Aorta (tissue), 5 donors: ENCODE data around the gene GDPD2. TPM values are rescaled to one million over a fixed set of nuclear protein-coding genes. Genes with fewer than 3 reads are reported as not detected.

Source experiments
- ATAC-seq: fragments of 200-7000 bp; cut with Tn5 transposase; one replicate; pipeline ENCODE4 v1.9.1; 2022; ENCODE audit warnings: moderate library complexity; ENCODE audit not compliant: low FRiP score
- DNase-seq, 2 donors: peaks; one replicate each; pipeline ENCODE4 v3.0.0-alpha.2; 2020
- H3K27ac ChIP-seq, 2 donors: one replicate each; pipeline ENCODE4 v1.5.1; 2013; ENCODE audit warnings: low read length in 2 of 2, mild to moderate bottlenecking in 2 of 2, moderate library complexity in 2 of 2, control low read depth in 1 of 2, inconsistent platforms in 1 of 2, low read depth in 1 of 2
- H3K27me3 ChIP-seq, 2 donors: one replicate each; pipeline ENCODE4 v1.6.1; 2013; ENCODE audit warnings: control low read depth in 1 of 2, low read length in 1 of 2, mild to moderate bottlenecking in 1 of 2, moderate library complexity in 1 of 2; ENCODE audit not compliant: insufficient read depth in 2 of 2, control insufficient read depth in 1 of 2
- H3K36me3 ChIP-seq, 2 donors: one replicate each; pipeline ENCODE4 v1.6.1; 2013; ENCODE audit warnings: control low read depth in 1 of 2, low read length in 1 of 2, mild to moderate bottlenecking in 1 of 2; ENCODE audit not compliant: insufficient read depth in 2 of 2, control insufficient read depth in 1 of 2
- H3K4me1 ChIP-seq, 2 donors: one replicate each; pipeline ENCODE4 v1.6.1; 2013; ENCODE audit warnings: low read length in 2 of 2, control low read depth in 1 of 2, mild to moderate bottlenecking in 1 of 2, moderate library complexity in 1 of 2; ENCODE audit not compliant: insufficient read depth in 2 of 2, control insufficient read depth in 1 of 2
- H3K4me3 ChIP-seq, 2 donors: one replicate each; pipeline ENCODE4 v1.5.1; 2013; ENCODE audit warnings: low read length in 2 of 2, control low read depth in 1 of 2, mild to moderate bottlenecking in 1 of 2
- H3K9me3 ChIP-seq: one replicate; pipeline ENCODE4 v1.6.1; 2013; ENCODE audit warnings: mild to moderate bottlenecking, low read length; ENCODE audit not compliant: control insufficient read depth
- WGBS, 2 donors: extraction: QIAGEN DNeasy Blood & Tissue Kit; methylation state at CpG; one replicate each; pipeline ENCODE4 v1.1.7; 2013; 5-methylcytosine and 5-hydroxymethylcytosine counted together
- intact Hi-C, 2 donors: fragments of 100-400 bp; cut with DNase I; formaldehyde crosslinking; loops; one replicate each; pipeline versions ENCODE4 v1.14.2 to v1.15.0; 2022
- polyA plus RNA-seq, 2 donors: library from polyadenylated mRNA; stranded (reverse); fragments of 200-250 nt; gene quantifications; one replicate each; pipeline ENCODE4 v1.2.3, GENCODE V29; 2013
- total RNA-seq, 2 donors: library from RNA; stranded (reverse); fragmentation: NEBNext Ultra II Directional; extraction: Animal tissue kit (Norgen Biotek cat#: 25700); gene quantifications; one replicate each; pipeline ENCODE4 v1.2.1, GENCODE V29; 2021
- donor health status: healthy with polysubstance abuse.
- donor health status: Bipolar disorder and iron deficiency.
- donor health status: DM: no; HTN: no; CAD: no.
- donor health status: DM: no; HTN: no; CAD: no.
- donor health status: DM: yes; HTN: yes; CAD: no.

The GDPD2 gene
- total and polyA plus RNA-seq, 4 donors, result 1.0 TPM; not detected in 3

GRCh38 chrX:70434352-70434866, 11.3 kb downstream of the GDPD2 start:
- intact Hi-C loops, result loop anchor here in 1 of 2 donors (5.0 kb wide), 1 partner anchor 147 kb away; the partner anchor contains the start of gene PDZD11
- H3K36me3 ChIP-seq, result no peaks in the 10 kb centered on the region
- H3K4me1 ChIP-seq, result no peaks in the 10 kb centered on the region
- H3K27ac ChIP-seq, result peak overlapping the region; percentile 47 to 98
- peak overlapping the region; percentile 55 to 67 for H3K4me3 ChIP-seq
- ATAC-seq (peak; percentile 92), DNase-seq (peak; percentile 91 to 94)
- WGBS, 2 donors, result 0 to 32% methylated on average over 39 to 45 of the region's 45 CpGs
- no peaks in the 10 kb centered on the region for H3K27me3 ChIP-seq
- no peaks in the 10 kb centered on the region for H3K9me3 ChIP-seq

GRCh38 chrX:70434914-70435586, 11.9 kb downstream of the GDPD2 start:
- ATAC-seq, result peak; percentile 47
- H3K4me1 ChIP-seq, result no peaks in the 10 kb centered on the region
- no peaks in the 10 kb centered on the region for H3K36me3 ChIP-seq
- H3K9me3 ChIP-seq, result no peaks in the 10 kb centered on the region
- H3K27me3 ChIP-seq, result no peaks in the 10 kb centered on the region
- intact Hi-C loops, result loop anchor here in 1 of 2 donors (5.0 kb wide), 1 partner anchor 148 kb away; the partner anchor contains the start of gene PDZD11
- H3K4me3 ChIP-seq, result peak overlapping the region; percentile 55 to 67
- WGBS, 2 donors, result 3 to 35% methylated on average over 17 of the region's 17 CpGs
- DNase-seq, result peak in 1 of 2 donors; percentile 82
- peak overlapping the region; percentile 78 to 98 for H3K27ac ChIP-seq

- no peaks in the 10 kb centered on the region for H3K27me3 ChIP-seq
- no peaks in the 10 kb centered on the region for H3K36me3 ChIP-seq
- H3K9me3 ChIP-seq, result no peaks in the 10 kb centered on the region
- intact Hi-C loops, result no loop called here
- DNase-seq (no peak), ATAC-seq (no peak)
- peak overlapping the region; percentile 20 to 71 for H3K27ac ChIP-seq
- 49 to 55% methylated on average over 16 of the region's 16 CpGs for WGBS, 2 donors
- no peak overlapping the region for H3K4me3 ChIP-seq
- no peaks in the 10 kb centered on the region for H3K4me1 ChIP-seq
These were observed 13.2 kb downstream of the GDPD2 start for GRCh38 chrX:70436343-70436742.

GRCh38 chrX:70437011-70437410, 13.9 kb downstream of the GDPD2 start:
- Histone ChIP-seq H3K27ac (peak overlapping the region in 1 of 2 donors; percentile 20), H3K27me3 (no peaks in the 10 kb centered on the region), H3K4me3 (no peak overlapping the region), H3K4me1 (no peaks in the 10 kb centered on the region), H3K9me3 (no peaks in the 10 kb centered on the region), H3K36me3 (no peaks in the 10 kb centered on the region)
- no peak for ATAC-seq
- 7 to 23% methylated on average over 2 of the region's 2 CpGs for WGBS, 2 donors
- DNase-seq, result no peak
- intact Hi-C loops, result no loop called here

GRCh38 chrX:70437921-70438665, 15.0 kb downstream of the GDPD2 start:
- Histone ChIP-seq H3K9me3 (no peaks in the 10 kb centered on the region), H3K4me1 (no peaks in the 10 kb centered on the region), H3K36me3 (no peaks in the 10 kb centered on the region), H3K4me3 (no peak overlapping the region), H3K27me3 (no peaks in the 10 kb centered on the region), H3K27ac (no peak overlapping the region)
- intact Hi-C loops, result no loop called here
- DNase-seq (no peak), ATAC-seq (no peak)
- 72 to 93% methylated on average over 8 of the region's 8 CpGs for WGBS, 2 donors

- Histone ChIP-seq H3K4me1 (no peaks in the 10 kb centered on the region), H3K4me3 (no peak overlapping the region), H3K27me3 (no peaks in the 10 kb centered on the region), H3K27ac (no peak overlapping the region), H3K9me3 (no peaks in the 10 kb centered on the region), H3K36me3 (no peaks in the 10 kb centered on the region)
- DNase-seq, result no peak
- intact Hi-C loops, result no loop called here
- WGBS, 2 donors, result 49 to 62% methylated on average over 1 of the region's 1 CpG
- ATAC-seq, result no peak
These were observed 15.9 kb downstream of the GDPD2 start for GRCh38 chrX:70439016-70439415.

- intact Hi-C loops, result no loop called here
- WGBS, 2 donors, result 58 to 63% methylated on average over 6 of the region's 6 CpGs
- H3K27me3 ChIP-seq, result no peaks in the 10 kb centered on the region
- DNase-seq, result no peak
- no peak for ATAC-seq
- no peaks in the 10 kb centered on the region for H3K9me3 ChIP-seq
- H3K4me1 ChIP-seq, result no peaks in the 10 kb centered on the region
- H3K4me3 ChIP-seq, result no peak overlapping the region
- no peaks in the 10 kb centered on the region for H3K36me3 ChIP-seq
- no peak overlapping the region for H3K27ac ChIP-seq
These were observed 19.1 kb downstream of the GDPD2 start for GRCh38 chrX:70442224-70442623.

GRCh38 chrX:70444326-70444945, 21.3 kb downstream of the GDPD2 start, which contains the start of gene DLG3:
TSS of gene DLG3 (plus strand) at chrX:70444835. CDS start at chrX:70445202, 367 bp downstream.
- H3K4me1 ChIP-seq, result no peaks in the 10 kb centered on the region
- H3K36me3 ChIP-seq, result no peaks in the 10 kb centered on the region
- no peak for DNase-seq
- H3K9me3 ChIP-seq, result no peaks in the 10 kb centered on the region
- intact Hi-C loops, result no loop called here
- ATAC-seq, result peak; percentile 28
- no peak within 1 kb of the TSS for H3K27ac ChIP-seq
- peak within 1 kb of the TSS in 1 of 2 donors; percentile 2 for H3K4me3 ChIP-seq
- no peaks in the 10 kb centered on the region for H3K27me3 ChIP-seq
- WGBS, 2 donors, result 5 to 24% methylated on average over 17 to 21 of the region's 21 CpGs
